Measurements from ENCODE around the gene SMIM38. TPM values are rescaled to one million over a fixed set of nuclear protein-coding genes. Genes with fewer than 3 reads are reported as not detected.

SMIM38 gene
- total and polyA plus RNA-seq, 9 of the 15 experiments (the other 6 are each of a cell fraction or from before 2014, with no cell fraction given) = 0.07 to 1.2 (median 0.21) TPM; not detected in 2

- no peaks in the 10 kb centered on the region for H3K36me3 ChIP-seq (ENCODE audit: control insufficient read depth, insufficient read depth, low read length)
- H4K20me1 ChIP-seq (replicated peaks; ENCODE audit: control insufficient read depth, insufficient read depth, low read length) = no peaks in the 10 kb centered on the region
- H3K9ac ChIP-seq (ENCODE audit: insufficient read depth in 1 of 2, low read depth in 2 of 2, low read length in 2 of 2) = no peak overlapping the region; a peak in 1 of 4 replicates
- BruUV-seq (replicated peaks) = no TSS peak
- H3K27me3 ChIP-seq (ENCODE audit: control insufficient read depth in 2 of 2, insufficient read depth in 2 of 2, low read length in 2 of 2) = peaks cover 0 to 14% of the 10 kb centered on the region in 2 experiments; a peak in 3 of 5 replicates
- no peaks in the 10 kb centered on the region for H3K9me1 ChIP-seq (ENCODE audit: control insufficient read depth, insufficient read depth, low read length)
- CTCF ChIA-PET (ENCODE audit: low intra/inter-chr PET ratio) = no interaction called here
- WGBS (ENCODE audit: insufficient coverage, low coverage, missing lambda C conversion rate) = 9% methylated on average over 5 of the region's 7 CpGs
- peaks cover 0 to 3% of the 10 kb centered on the region in 2 experiments; a peak in 2 of 5 replicates for H3K4me1 ChIP-seq (replicated peaks in 1 of 2; ENCODE audit: control insufficient read depth in 2 of 2, insufficient read depth in 2 of 2, low read length in 2 of 2)
- in situ Hi-C loops (cut with MboI) = no loop called here
- no peak for FAIRE-seq
- H3K4me2 ChIP-seq (ENCODE audit: insufficient read depth, low read length) = no peak overlapping the region
- TF ChIP-seq CC2D1A (IDR thresholded peaks at IDR 0.05) (no peak), HEY1 (CRISPR knock-in tag; IDR thresholded peaks at IDR 0.05; ENCODE audit: borderline replicate concordance) (no peak), COPS2 (conservative IDR thresholded peaks at IDR 0.05) (no peak), PHB (CRISPR knock-in tag; IDR thresholded peaks at IDR 0.05) (no peak), POLR2B (IDR thresholded peaks at IDR 0.05; ENCODE audit: low read depth, partially characterized antibody) (no peak), RFX7 (CRISPR knock-in tag; IDR thresholded peaks at IDR 0.05) (no peak), CBFB (CRISPR knock-in tag; IDR thresholded peaks at IDR 0.05) (no peak), ZBTB5 (IDR thresholded peaks at IDR 0.05) (no peak), NCOA2 (IDR thresholded peaks at IDR 0.05; ENCODE audit: partially characterized antibody in 2 of 2) (no peak), KLF16 (IDR thresholded peaks at IDR 0.05) (no peak), POLR2A (conservative IDR thresholded peaks at IDR 0.05) (no peak), MITF (IDR thresholded peaks at IDR 0.05) (no peak), DDX20 (tag; IDR thresholded peaks at IDR 0.05; ENCODE audit: low read depth) (no peak), GTF2E2 (tag; IDR thresholded peaks at IDR 0.05) (no peak), JUN (IDR thresholded peaks at IDR 0.05; ENCODE audit: borderline replicate concordance, low read depth, low read length) (no peak), JUN (CRISPR knock-in tag; IDR thresholded peaks at IDR 0.05; ENCODE audit: borderline replicate concordance) (no peak), ZNF282 (CRISPR knock-in tag; IDR thresholded peaks at IDR 0.05) (no peak), BCL6 (CRISPR knock-in tag; IDR thresholded peaks at IDR 0.05) (no peak), ZNF197 (CRISPR knock-in tag; IDR thresholded peaks at IDR 0.05; ENCODE audit: low read depth) (no peak)
- POLR2A ChIA-PET = no interaction called here
- DNase-seq (ENCODE audit: extremely low read depth in 1 of 4, low spot score in 3 of 4) = no peak
- no peaks in the 10 kb centered on the region for H3K79me2 ChIP-seq (ENCODE audit: control insufficient read depth, insufficient read depth, low read length)
- no peak for ATAC-seq
- H3K4me3 ChIP-seq = no peak overlapping the region
- no peak overlapping the region for H3K27ac ChIP-seq (ENCODE audit: extremely low read depth, low read depth, low read length)
- no peaks in the 10 kb centered on the region for H3K9me3 ChIP-seq (replicated peaks; ENCODE audit: control insufficient read depth, insufficient read depth, low read depth, low read length)
- intact Hi-C loops (cut with micrococcal nuclease) = loop anchor here (10.0 kb wide), 4 partner anchors 85 to 515 kb away; partner anchors contain the start of genes CCND1 and MYEOV
- no peak overlapping the region for H2AFZ ChIP-seq (ENCODE audit: low read depth, low read length)
Measured at GRCh38 chr11:69129647-69130046, 26.1 kb upstream of the SMIM38 start.
